Spleen (tissue), 11 donors: ENCODE data around the gene PIKFYVE. TPM values are rescaled to one million over a fixed set of nuclear protein-coding genes. Genes with fewer than 3 reads are reported as not detected.

Experiments
- DNase-seq: peaks from one replicate; pipeline ENCODE4 v3.0.0-alpha.2; 2020
- H3K27ac ChIP-seq, 8 donors: fragments of 200-600 bp; sonication (generic) in 7 of 8; 1 replicate in 4 of 8; 2 replicates in 4 of 8; pipeline versions ENCODE4 v1.5.0 to v1.8.0; 2016 to 2021; ENCODE audit warnings: inconsistent platforms in 4 of 8, mild to moderate bottlenecking in 4 of 8, moderate library complexity in 1 of 8
- H3K27me3 ChIP-seq, 7 donors: fragments of 200-600 bp; sonication (generic) in 6 of 7; replicated peaks in 1 of 7; 1 replicate in 4 of 7; 2 replicates in 3 of 7; pipeline versions ENCODE4 v1.5.0 to v1.8.0; 2016 to 2021; ENCODE audit warnings: inconsistent platforms in 3 of 7, mild to moderate bottlenecking in 1 of 7
- H3K36me3 ChIP-seq, 6 donors: fragments of 200-600 bp; sonication (generic) in 5 of 6; 1 replicate in 4 of 6; 2 replicates in 2 of 6; pipeline versions ENCODE4 v1.5.0 to v1.8.0; 2016 to 2021; ENCODE audit warnings: inconsistent platforms in 2 of 6
- H3K4me1 ChIP-seq, 6 donors: fragments of 200-600 bp; sonication (generic) in 5 of 6; 1 replicate in 3 of 6; 2 replicates in 3 of 6; pipeline versions ENCODE4 v1.5.0 to v1.8.0; 2016 to 2021; ENCODE audit warnings: inconsistent platforms in 3 of 6
- H3K4me3 ChIP-seq, 8 donors: fragments of 200-600 bp; sonication (generic) in 7 of 8; 1 replicate in 4 of 8; 2 replicates in 4 of 8; pipeline versions ENCODE4 v1.5.0 to v1.8.0; 2016 to 2021; ENCODE audit warnings: inconsistent platforms in 4 of 8, mild to moderate bottlenecking in 4 of 8, moderate library complexity in 2 of 8
- H3K9me3 ChIP-seq, 8 donors: fragments of 200-600 bp; sonication (generic) in 7 of 8; 1 replicate in 4 of 8; 2 replicates in 4 of 8; pipeline versions ENCODE4 v1.5.0 to v1.8.0; 2016 to 2021; ENCODE audit warnings: inconsistent platforms in 4 of 8
- POLR2A ChIP-seq, 3 donors: fragments of 450-650 bp; IDR thresholded peaks; one replicate each; pipeline ENCODE4 v1.5.1; 2017; ENCODE audit warnings: antibody characterized with exemption in 3 of 3, mild to moderate bottlenecking in 1 of 3
- POLR2AphosphoS5 ChIP-seq, 3 donors: sonication (generic); formaldehyde crosslinking; IDR thresholded peaks; one replicate each; pipeline ENCODE4 v1.5.1; 2017; ENCODE audit warnings: antibody characterized with exemption in 3 of 3
- WGBS, 5 donors: extraction: QIAGEN DNeasy Blood & Tissue Kit in 3 of 5; methylation state at CpG; one replicate each; pipeline versions ENCODE4 v1.1.5 to v1.1.7; 2013 to 2018; 5-methylcytosine and 5-hydroxymethylcytosine counted together
- intact Hi-C: fragments of 100-400 bp; cut with DNase I; formaldehyde crosslinking; loops from one replicate; pipeline ENCODE4 v1.15.0; 2023; ENCODE audit warnings: low total_unique reads
- polyA plus RNA-seq, 3 donors: library from polyadenylated mRNA; stranded (reverse); fragments of 200-250 nt; gene quantifications; one replicate each; pipeline ENCODE4 v1.2.1, GENCODE V29; 2013
- total RNA-seq, 7 donors: library from RNA; depleted of rRNA in 3 of 7; stranded (reverse); fragments of >200 nt in 3 of 7; fragmentation: NEBNext Ultra II Directional in 4 of 7; extraction: Animal tissue kit (Norgen Biotek cat#: 25700) in 4 of 7; gene quantifications; one replicate each; pipeline versions ENCODE4 v1.1.0 to v1.2.1, GENCODE V29; 2016 to 2021
- TF ChIP-seq, protein P1 (sequence below), 11 experiments: fragments of 200-600 bp in 7 of 11; fragments of 450-650 bp in 4 of 11; sonication (generic) in 4 of 11; IDR thresholded peaks in 8 of 11; conservative IDR thresholded peaks in 3 of 11; 1 replicate in 7 of 11; 2 replicates in 4 of 11; pipeline versions ENCODE4 v1.4.0 to v1.8.0; 2016 to 2021; ENCODE audit warnings: antibody characterized with exemption in 11 of 11, inconsistent platforms in 4 of 11, mild to moderate bottlenecking in 1 of 11
- donor health status: healthy with polysubstance abuse.
- donor health status: DM: no; HTN: no; CAD: no; lungs with moderate emphysema.
- donor health status: DM: no; HTN: no; CAD: no.
- donor health status: Bipolar disorder and iron deficiency.
- donor health status: healthy.
- donor health status: DM: no; HTN: no; CAD: no.
- donor health status: DM: yes; HTN: yes; CAD: no.

The PIKFYVE gene
- total and polyA plus RNA-seq, 10 donors, result 7.3 to 68.7 (median 52.7) TPM

DNA sequence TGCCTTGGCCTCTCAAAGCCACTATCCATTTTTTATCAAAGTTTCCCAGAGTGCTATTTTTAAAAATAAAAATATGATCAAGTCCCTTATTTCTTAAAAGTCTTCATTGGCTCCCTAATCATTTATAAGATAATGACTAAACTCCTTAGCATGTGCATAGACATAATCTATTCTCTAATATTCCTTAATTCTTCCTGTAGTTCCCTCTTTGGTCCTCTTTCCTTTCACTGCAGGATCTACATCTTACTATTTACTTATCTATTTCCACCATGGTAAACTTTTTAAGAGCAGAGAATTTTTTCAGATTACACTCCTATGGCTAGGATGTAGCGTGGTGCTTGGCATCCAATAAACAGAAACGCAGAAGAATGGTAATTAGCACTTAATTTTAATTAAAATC, 30.2 kb upstream of the PIKFYVE start:
- Histone ChIP-seq H3K36me3 (peaks cover 0 to 60% (median 48%) of the 10 kb centered on the region in 6 donors), H3K4me3 (no peak overlapping the region), H3K4me1 (no peaks in the 10 kb centered on the region), H3K27ac (no peak overlapping the region), H3K9me3 (peaks cover 0 to 25% (median 21%) of the 10 kb centered on the region in 8 donors), H3K27me3 (no peaks in the 10 kb centered on the region)
- TF ChIP-seq POLR2A (IDR thresholded peaks at IDR 0.05) (no peak), POLR2AphosphoS5 (IDR thresholded peaks at IDR 0.05) (no peak)
- TF ChIP-seq, protein P1, sequence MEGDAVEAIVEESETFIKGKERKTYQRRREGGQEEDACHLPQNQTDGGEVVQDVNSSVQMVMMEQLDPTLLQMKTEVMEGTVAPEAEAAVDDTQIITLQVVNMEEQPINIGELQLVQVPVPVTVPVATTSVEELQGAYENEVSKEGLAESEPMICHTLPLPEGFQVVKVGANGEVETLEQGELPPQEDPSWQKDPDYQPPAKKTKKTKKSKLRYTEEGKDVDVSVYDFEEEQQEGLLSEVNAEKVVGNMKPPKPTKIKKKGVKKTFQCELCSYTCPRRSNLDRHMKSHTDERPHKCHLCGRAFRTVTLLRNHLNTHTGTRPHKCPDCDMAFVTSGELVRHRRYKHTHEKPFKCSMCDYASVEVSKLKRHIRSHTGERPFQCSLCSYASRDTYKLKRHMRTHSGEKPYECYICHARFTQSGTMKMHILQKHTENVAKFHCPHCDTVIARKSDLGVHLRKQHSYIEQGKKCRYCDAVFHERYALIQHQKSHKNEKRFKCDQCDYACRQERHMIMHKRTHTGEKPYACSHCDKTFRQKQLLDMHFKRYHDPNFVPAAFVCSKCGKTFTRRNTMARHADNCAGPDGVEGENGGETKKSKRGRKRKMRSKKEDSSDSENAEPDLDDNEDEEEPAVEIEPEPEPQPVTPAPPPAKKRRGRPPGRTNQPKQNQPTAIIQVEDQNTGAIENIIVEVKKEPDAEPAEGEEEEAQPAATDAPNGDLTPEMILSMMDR (IDR thresholded peaks at IDR 0.05 in 8 of 11, conservative IDR thresholded peaks at IDR 0.05 in 3 of 11), result no peak
- WGBS, 5 donors, result 72 to 99% (median 77%) methylated on average over 2 of the region's 2 CpGs
- no peak for DNase-seq
- intact Hi-C loops, result no loop called here

DNA sequence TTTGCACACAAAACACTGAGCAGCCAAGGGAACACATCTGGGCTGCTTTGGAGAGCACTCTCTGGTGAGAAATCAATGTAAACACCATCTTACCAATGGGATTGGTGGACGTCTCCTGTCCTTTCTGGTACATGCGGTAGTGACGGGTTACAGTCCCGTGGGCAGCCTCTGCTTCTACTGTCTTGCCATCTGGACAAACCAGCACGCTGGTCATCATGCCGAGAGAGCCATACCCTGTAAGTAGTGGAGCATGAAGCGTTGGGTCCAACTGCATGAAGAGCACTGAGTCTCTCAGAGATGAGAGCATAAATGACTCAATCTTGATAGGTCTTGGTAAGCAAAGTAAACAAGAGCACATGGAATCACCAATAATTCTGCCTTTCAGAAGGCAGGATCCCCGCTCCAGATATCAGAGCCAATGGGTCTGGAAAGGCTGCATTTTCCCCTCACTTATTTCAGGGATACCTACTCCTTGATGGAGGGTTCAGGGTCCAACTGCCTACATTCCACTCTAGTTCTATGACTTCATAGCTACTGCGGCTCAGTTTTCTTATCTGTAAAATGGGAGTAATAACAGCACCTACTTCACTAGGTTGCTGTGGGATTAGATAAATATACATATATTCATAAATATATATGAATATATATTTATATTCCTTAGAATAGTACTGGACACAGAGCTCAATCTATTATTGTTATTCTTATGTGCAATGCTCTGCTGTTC, 26.1 kb upstream of the PIKFYVE start:
- intact Hi-C loops, result no loop called here
- TF ChIP-seq, protein P1 (IDR thresholded peaks at IDR 0.05 in 8 of 11, conservative IDR thresholded peaks at IDR 0.05 in 3 of 11), result no peak
- no peak for TF ChIP-seq POLR2A (IDR thresholded peaks at IDR 0.05)
- no peak for TF ChIP-seq POLR2AphosphoS5 (IDR thresholded peaks at IDR 0.05)
- peaks cover 0 to 100% (median 82%) of the 10 kb centered on the region in 6 donors for H3K36me3 ChIP-seq
- no peaks in the 10 kb centered on the region for H3K9me3 ChIP-seq
- H3K27me3 ChIP-seq, result no peaks in the 10 kb centered on the region
- H3K4me1 ChIP-seq, result no peaks in the 10 kb centered on the region
- H3K27ac ChIP-seq, result no peak overlapping the region
- no peak for DNase-seq
- 94 to 99% (median 98%) methylated on average over 9 of the region's 9 CpGs for WGBS, 5 donors
- no peak overlapping the region for H3K4me3 ChIP-seq

DNA sequence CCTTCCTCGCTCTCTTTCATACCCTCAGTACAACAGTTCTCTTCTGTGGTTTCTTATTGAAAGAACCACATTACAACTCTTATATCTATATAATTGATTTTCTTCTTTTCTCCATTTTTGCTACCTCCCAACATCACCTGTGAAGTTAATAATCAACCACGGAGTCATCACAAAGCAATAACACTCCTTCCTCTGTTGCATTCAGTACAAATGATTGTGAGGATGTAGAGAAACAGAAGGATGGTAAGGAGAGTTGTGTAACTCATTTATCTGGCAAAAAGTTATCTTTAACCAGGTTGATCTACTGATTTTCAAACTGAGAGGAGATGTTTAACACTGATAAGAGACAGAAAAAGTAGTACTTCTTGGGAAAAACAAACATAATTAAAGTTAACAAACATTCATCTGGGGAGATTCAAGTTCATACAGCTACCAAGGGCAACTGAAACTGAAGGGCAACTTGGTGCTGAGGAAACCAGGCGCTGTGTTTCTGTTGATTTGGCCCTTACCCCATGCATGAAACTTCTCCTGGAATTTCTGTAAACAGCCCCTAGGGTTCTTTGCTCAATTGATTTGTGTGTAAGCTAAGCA, 25.3 kb upstream of the PIKFYVE start:
- Histone ChIP-seq H3K9me3 (no peaks in the 10 kb centered on the region), H3K4me1 (no peaks in the 10 kb centered on the region), H3K27ac (no peak overlapping the region), H3K36me3 (peaks cover 0 to 100% (median 80%) of the 10 kb centered on the region in 6 donors), H3K4me3 (no peak overlapping the region), H3K27me3 (no peaks in the 10 kb centered on the region)
- intact Hi-C loops, result no loop called here
- TF ChIP-seq, protein P1 (IDR thresholded peaks at IDR 0.05 in 8 of 11, conservative IDR thresholded peaks at IDR 0.05 in 3 of 11), result no peak
- TF ChIP-seq POLR2AphosphoS5 (IDR thresholded peaks at IDR 0.05) (no peak), POLR2A (IDR thresholded peaks at IDR 0.05) (no peak)
- WGBS, 5 donors, result 95 to 99% (median 97%) methylated on average over 3 of the region's 3 CpGs
- no peak for DNase-seq

DNA sequence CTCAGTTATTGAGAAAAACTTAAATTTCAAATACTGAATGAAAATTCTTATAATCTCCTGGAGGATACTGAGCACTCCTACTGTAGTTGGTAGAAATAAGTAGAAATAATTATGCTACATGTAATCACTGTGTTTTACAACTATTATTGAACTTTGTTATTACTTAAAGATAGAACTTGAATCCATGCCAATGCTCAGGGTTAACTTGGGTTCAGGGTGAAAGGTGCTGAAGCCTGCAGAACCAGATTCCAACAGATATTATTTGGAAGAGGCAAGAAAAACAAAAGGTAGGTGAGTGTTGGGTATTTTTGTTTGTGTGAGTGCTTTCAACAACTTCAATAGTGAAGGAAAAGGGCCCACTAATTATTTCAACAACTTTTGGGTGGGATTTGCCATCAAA, 21.6 kb upstream of the PIKFYVE start:
- no peak for TF ChIP-seq POLR2AphosphoS5 (IDR thresholded peaks at IDR 0.05)
- TF ChIP-seq POLR2A (IDR thresholded peaks at IDR 0.05), result no peak
- TF ChIP-seq, protein P1 (IDR thresholded peaks at IDR 0.05 in 8 of 11, conservative IDR thresholded peaks at IDR 0.05 in 3 of 11), result no peak
- intact Hi-C loops, result no loop called here
- peaks cover 0 to 100% (median 77%) of the 10 kb centered on the region in 6 donors for H3K36me3 ChIP-seq

More for the DNA sequence above, 21.6 kb upstream of the PIKFYVE start:
- Histone ChIP-seq H3K27me3 (no peaks in the 10 kb centered on the region), H3K27ac (no peak overlapping the region), H3K4me3 (no peak overlapping the region), H3K9me3 (no peaks in the 10 kb centered on the region), H3K4me1 (peaks cover 0 to 16% (median 2%) of the 10 kb centered on the region in 6 donors)
- no peak for DNase-seq
